ENCODE data around the gene ZPBP2.
A peak's percentile ranks its signal among the peaks of the same experiment; 100 is the strongest.
"Not testable (repeated sequence)": the region's sequence is repeated elsewhere in the genome, so short reads cannot be mapped to it uniquely, and the experiment has no call there.

Gene ZPBP2

DNA sequence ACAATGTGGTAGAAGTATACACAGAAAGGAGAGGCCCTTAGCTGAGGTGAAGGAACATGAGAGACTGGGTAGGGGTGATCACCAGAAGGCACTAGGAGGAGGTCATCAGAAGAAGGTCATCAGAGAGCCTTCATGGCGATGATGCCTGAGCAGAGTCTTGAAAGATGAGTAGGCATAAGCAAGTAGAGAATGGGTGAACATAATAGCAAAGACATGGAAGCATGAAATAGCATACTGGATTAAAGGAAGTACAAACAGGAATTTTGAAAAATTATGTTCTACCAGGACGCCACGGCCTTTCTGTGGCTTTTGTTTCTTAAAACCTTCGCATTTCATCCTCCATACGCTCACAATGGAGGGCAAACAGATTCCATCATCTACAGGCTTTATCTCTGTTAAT lies 6.8 kb upstream of the ZPBP2 start:
- no peak for DNase-seq

GRCh38 chr17:39863244-39863917 lies 4.6 kb upstream of the ZPBP2 start:
- no peak for DNase-seq

GRCh38 chr17:39863918-39864746 lies 3.9 kb upstream of the ZPBP2 start, which contains the start of gene IKZF3:
TSS of gene IKZF3 (minus strand) at chr17:39864312. CDS start at chr17:39864126, 186 bp downstream.
- peak; percentile 59 for DNase-seq

DNA sequence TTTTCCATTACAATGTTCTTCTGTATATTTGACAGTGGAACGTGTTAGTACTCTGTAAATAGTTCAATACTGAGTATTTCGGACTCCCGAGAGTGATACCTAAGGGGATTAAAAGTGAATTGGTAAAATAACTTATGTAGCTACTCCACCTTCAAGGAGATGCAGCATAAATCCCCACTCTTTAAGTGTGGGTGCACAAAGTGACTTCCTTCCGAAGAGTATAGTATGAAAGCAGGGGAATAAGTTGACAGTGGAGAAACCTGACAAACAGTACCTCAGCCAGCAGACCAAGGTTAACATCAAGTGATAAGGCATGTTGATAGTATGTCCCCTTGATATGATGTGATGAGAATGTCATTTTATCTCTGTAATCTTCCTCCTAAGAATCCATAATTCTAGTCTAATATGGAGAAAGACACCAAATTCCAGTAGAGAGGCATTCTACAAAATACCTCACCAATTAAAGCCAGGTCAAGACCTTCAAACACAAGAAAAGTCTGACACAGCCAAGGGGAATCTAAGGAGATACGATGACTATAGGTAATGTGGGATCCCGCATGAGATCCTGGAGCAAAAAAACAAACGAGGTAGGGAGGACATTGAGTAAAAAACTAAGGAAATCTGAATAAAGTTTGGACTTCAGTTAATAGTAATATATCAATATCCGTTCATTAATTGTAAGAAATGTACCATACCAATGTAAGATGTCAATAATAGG lies 1.8 kb upstream of the ZPBP2 start:
- no peak for DNase-seq

- DNase-seq, result no peak
Measured at GRCh38 chr17:39867084-39867879, 720 bp upstream of the ZPBP2 start.

DNA sequence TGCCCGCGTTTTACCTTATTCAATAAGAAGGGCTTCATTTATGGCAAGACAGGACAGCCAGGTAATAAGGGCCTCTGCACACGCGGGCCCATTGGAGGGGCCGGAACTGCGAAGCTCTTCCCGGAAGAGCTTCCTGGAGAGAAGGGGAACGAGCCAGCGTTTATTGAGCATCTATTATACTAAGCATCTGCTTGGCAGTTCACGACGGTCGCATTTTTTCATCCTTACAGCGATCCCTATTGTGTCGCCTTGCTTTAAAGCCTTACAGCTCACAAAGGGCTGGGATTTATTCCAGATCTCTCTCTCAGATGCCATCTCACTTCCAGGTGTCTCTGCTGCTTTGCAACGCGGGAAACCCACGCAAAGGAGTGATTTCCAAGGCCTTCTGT lies 546 bp downstream of the ZPBP2 start:
- no peak for DNase-seq

GRCh38 chr17:39870776-39871175 lies 2.8 kb downstream of the ZPBP2 start:
- DNase-seq, result no peak

- DNase-seq, result no peak
Measured at GRCh38 chr17:39871801-39872200, 3.8 kb downstream of the ZPBP2 start.

GRCh38 chr17:39872751-39873150 lies 4.7 kb downstream of the ZPBP2 start:
- no peak for DNase-seq

GRCh38 chr17:39886102-39886501 lies 18.1 kb downstream of the ZPBP2 start:
- not testable (repeated sequence) for DNase-seq

GRCh38 chr17:39887078-39887477 lies 19.1 kb downstream of the ZPBP2 start:
- no peak for DNase-seq

GRCh38 chr17:39889200-39889599 lies 21.2 kb downstream of the ZPBP2 start:
- DNase-seq, result no peak

GRCh38 chr17:39894681-39895376 lies 26.8 kb downstream of the ZPBP2 start:
- no peak for DNase-seq

DNA sequence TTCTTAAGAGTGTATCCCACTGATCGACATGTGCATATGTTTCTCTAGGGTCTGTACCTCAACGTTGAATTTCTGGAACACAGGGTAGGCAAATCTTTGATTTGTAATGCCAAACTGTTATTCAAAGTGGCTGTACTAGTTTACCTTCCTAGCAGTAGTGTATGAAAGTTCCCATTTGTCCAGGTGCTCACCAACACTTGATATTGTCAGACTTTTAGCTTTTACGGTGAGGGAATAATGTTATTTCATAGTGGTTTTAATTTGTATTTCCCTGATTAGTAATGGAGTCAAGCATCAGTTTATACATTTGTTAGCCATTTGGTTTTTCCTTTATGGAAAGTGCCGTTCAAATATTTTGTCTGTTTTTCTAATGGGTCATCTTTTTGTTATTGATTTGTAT lies 30.1 kb downstream of the ZPBP2 start:
- DNase-seq, result no peak

DNA sequence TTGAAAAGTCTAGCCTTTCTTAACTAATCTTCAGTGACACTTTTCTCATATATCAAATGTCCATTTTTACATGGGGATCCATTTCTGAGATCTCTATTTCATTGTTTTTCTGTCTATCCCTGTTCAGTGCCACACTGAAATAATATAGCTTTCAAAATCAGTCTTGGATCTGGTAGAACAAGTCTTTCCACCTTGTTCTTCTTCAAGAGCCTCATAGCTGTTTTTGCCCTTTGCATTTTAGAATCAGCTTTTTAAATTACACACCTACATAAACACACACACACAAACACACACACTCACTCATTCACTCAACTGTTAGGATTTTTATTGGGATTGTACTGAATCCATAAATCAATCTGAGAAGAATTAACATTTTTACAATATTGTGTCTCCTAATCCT lies 31.2 kb downstream of the ZPBP2 start:
- DNase-seq, result no peak

DNA sequence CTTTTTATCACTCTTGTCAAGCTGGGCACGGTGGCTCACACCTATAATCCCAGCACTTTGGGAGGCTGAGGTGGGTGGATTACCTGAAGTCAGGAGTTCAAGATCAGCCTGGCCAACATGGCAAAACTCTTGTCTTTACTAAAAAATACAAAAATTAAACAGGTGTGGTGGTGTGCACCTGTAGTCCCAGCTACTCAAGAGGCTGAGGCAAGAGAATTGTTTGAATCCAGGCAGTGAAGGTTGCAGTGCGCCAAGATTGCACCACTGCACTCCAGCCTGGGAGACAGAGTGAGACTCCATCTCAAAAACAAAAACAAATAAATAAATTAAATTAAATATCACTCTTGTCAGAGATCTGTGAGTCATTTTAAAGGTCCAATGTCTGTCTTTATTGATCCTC lies 34.0 kb downstream of the ZPBP2 start:
- not testable (repeated sequence) for DNase-seq

GRCh38 chr17:39903158-39903884 lies 35.3 kb downstream of the ZPBP2 start:
- DNase-seq, result no peak

- DNase-seq, result no peak
Measured at GRCh38 chr17:39904990-39905288, 36.9 kb downstream of the ZPBP2 start.

DNA sequence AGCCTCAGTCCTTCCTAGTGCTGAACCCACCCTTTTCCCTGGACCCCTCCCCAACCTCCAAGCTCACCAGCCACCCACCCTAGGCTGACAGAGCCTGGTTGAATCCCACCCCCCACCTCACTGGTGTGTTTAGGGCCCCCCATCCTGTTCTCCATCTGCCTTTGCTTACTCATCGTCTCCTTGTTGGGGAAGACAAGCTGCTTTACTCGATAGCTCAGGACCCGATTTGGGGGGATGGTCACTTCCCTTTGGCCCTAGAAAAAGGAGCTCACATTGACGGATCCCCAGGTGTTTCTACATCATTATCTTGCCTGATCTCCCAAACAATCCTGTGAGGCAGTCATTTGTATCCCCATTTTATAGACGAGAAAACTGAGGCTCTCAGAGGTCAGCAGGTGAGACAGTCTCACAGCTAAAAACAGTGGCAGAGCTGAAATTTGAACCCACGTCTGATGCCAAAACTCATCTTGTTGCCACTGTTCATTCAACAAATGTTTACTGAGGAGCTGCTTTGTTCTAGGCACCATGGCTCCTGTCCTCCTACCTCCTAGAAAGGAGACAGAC lies 40.9 kb downstream of the ZPBP2 start:
- DNase-seq, result no peak

GRCh38 chr17:39913989-39914388 lies 46.0 kb downstream of the ZPBP2 start:
- no peak for DNase-seq

DNA sequence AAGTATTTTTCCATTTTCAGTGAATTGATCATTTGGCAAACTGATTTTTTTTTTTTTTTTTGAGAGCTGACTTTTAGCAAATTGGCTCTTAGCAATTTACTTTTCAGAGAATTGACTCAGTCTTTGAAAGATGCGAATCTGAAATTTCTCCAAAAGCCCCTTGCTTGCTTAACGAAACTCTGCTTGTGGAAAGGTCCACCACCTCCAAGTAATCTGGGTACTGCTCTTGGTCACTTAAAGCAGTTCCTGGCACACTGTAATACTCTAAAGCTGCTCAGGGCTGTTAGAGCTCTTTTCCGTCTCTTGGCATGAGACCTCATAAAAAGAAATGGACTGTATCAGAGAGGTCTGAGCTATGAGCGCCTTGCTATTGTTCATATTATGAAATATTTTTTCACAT lies 47.6 kb downstream of the ZPBP2 start:
- no peak for DNase-seq

All from right hindlimb (tissue), 1 donor.